Keratinocyte (primary cell): ENCODE data around the gene MBP. TPM values are rescaled to one million over a fixed set of nuclear protein-coding genes. Genes with fewer than 3 reads are reported as not detected.

Source experiments
- DNase-seq: peaks from one replicate; pipeline ENCODE4 v3.0.0-alpha.2; 2011; ENCODE audit warnings: low read depth, missing footprints, low spot score
- FAIRE-seq: peaks from 2 replicates; lab custom pipeline; 2011; peaks lifted over from hg19 to GRCh38; lab: Jason Lieb, UNC
- H2AFZ ChIP-seq: 2 replicates; pipeline ENCODE4 v1.6.0; 2012; ENCODE audit warnings: low read length, control low read depth, inconsistent platforms; ENCODE audit not compliant: control insufficient read depth
- H3K27ac ChIP-seq: 2 replicates; pipeline ENCODE4 v1.5.1; 2011; ENCODE audit warnings: low read length; ENCODE audit not compliant: control insufficient read depth, insufficient read depth
- H3K27me3 ChIP-seq: 3 replicates; pipeline ENCODE4 v1.6.0; 2011; ENCODE audit warnings: low read length; ENCODE audit not compliant: control insufficient read depth, insufficient read depth; ENCODE audit errors: extremely low read depth
- H3K36me3 ChIP-seq, 2 experiments: 2 replicates in 1 of 2; 3 replicates in 1 of 2; pipeline ENCODE4 v1.5.1; 2011; ENCODE audit warnings: low read length in 2 of 2, mild to moderate bottlenecking in 1 of 2; ENCODE audit not compliant: control insufficient read depth in 2 of 2, insufficient read depth in 2 of 2; ENCODE audit errors: extremely low read depth in 1 of 2
- H3K4me1 ChIP-seq: 3 replicates; pipeline ENCODE4 v1.5.1; 2011; ENCODE audit warnings: low read length; ENCODE audit not compliant: control insufficient read depth, insufficient read depth; ENCODE audit errors: extremely low read depth
- H3K4me2 ChIP-seq: 3 replicates; pipeline ENCODE4 v1.6.0; 2011; ENCODE audit warnings: low read depth, low read length; ENCODE audit not compliant: control insufficient read depth, insufficient read depth; ENCODE audit errors: extremely low read depth
- H3K4me3 ChIP-seq, 3 experiments: fragments of 200-600 bp in 1 of 3; sonication (generic) in 1 of 3; 2 replicates in 2 of 3; 3 replicates in 1 of 3; pipeline ENCODE4 v1.5.1; 2011 to 2016; ENCODE audit warnings: low read length in 3 of 3, mild to moderate bottlenecking in 3 of 3, control low read depth in 2 of 3, inconsistent platforms in 1 of 3, low read depth in 1 of 3, mixed read lengths in 1 of 3, mixed run types in 1 of 3, moderate library complexity in 1 of 3; ENCODE audit not compliant: control insufficient read depth in 2 of 3, insufficient read depth in 2 of 3; ENCODE audit errors: extremely low read depth in 1 of 3
- H3K79me2 ChIP-seq: 2 replicates; pipeline ENCODE4 v1.6.0; 2012; ENCODE audit warnings: low read length; ENCODE audit not compliant: control insufficient read depth, insufficient read depth
- H3K9ac ChIP-seq: 3 replicates; pipeline ENCODE4 v1.6.0; 2011; ENCODE audit warnings: low read length; ENCODE audit not compliant: control insufficient read depth, insufficient read depth; ENCODE audit errors: extremely low read depth
- H3K9me1 ChIP-seq: 3 replicates; pipeline ENCODE4 v1.6.0; 2011; ENCODE audit warnings: low read length; ENCODE audit not compliant: control insufficient read depth, insufficient read depth; ENCODE audit errors: extremely low read depth
- H3K9me3 ChIP-seq: 2 replicates; pipeline ENCODE4 v1.5.1; 2012; ENCODE audit warnings: low read depth, low read length; ENCODE audit not compliant: control insufficient read depth
- H4K20me1 ChIP-seq: 3 replicates; pipeline ENCODE4 v1.6.0; 2011; ENCODE audit warnings: low read length; ENCODE audit not compliant: control insufficient read depth, insufficient read depth; ENCODE audit errors: extremely low read depth
- CTCF ChIP-seq, 3 experiments: IDR thresholded peaks in 1 of 3; conservative IDR thresholded peaks in 1 of 3; optimal IDR thresholded peaks in 1 of 3; 2 replicates in 2 of 3; 3 replicates in 1 of 3; pipeline versions ENCODE3 to v1.5.1; 2011; ENCODE audit warnings: low read length in 3 of 3, mild to moderate bottlenecking in 3 of 3, moderate library complexity in 2 of 3, control low read depth in 1 of 3, inconsistent platforms in 1 of 3; ENCODE audit not compliant: insufficient read depth in 2 of 3; ENCODE audit errors: extremely low read depth in 1 of 3
- EZH2 ChIP-seq: IDR thresholded peaks from one replicate; pipeline ENCODE4 v1.6.1; 2012; ENCODE audit warnings: inconsistent platforms, mild to moderate bottlenecking, low read length, moderate library complexity
- dilution Hi-C: fragments of 300-500 bp; cut with MboI; formaldehyde crosslinking; loops from one replicate; pipeline ENCODE4 v1.7.0; 2020; ENCODE audit warnings: low sequenced_read_pairs; ENCODE audit not compliant: extremely low pct_ligation_motif_present
- polyA plus RNA-seq, 5 experiments: library from polyadenylated mRNA; depleted of rRNA in 3 of 5; stranded (reverse) in 3 of 5; stranded (forward) in 1 of 5; unstranded in 1 of 5; fragments of >200 nt; gene quantifications; 1 replicate in 1 of 5; 2 replicates in 3 of 5; 3 replicates in 1 of 5; pipeline versions ENCODE4 v1.2.1 to v1.2.3, GENCODE V29; 2011 to 2012; ENCODE audit warnings: missing spikeins in 2 of 5, low read depth in 1 of 5, low replicate concordance in 1 of 5

MBP gene
- polyA plus RNA-seq, 1 donor (not counting 4 experiments of a cell fraction or from before 2014, with no cell fraction given): 38.7 TPM

- no peak for FAIRE-seq
- H4K20me1 ChIP-seq: no peaks in the 10 kb centered on the region
- DNase-seq: no peak
- H3K27ac ChIP-seq: no peak overlapping the region
- H3K9me3 ChIP-seq: no peaks in the 10 kb centered on the region
- H3K4me2 ChIP-seq: no peak overlapping the region
- dilution Hi-C loops: no loop called here
- no peak overlapping the region for H3K4me3 ChIP-seq
- H2AFZ ChIP-seq: no peak overlapping the region
- peaks cover 12 to 13% of the 10 kb centered on the region in 2 experiments for H3K36me3 ChIP-seq
- no peaks in the 10 kb centered on the region for H3K27me3 ChIP-seq
- H3K9ac ChIP-seq: no peak overlapping the region
- no peaks in the 10 kb centered on the region for H3K9me1 ChIP-seq
- no peaks in the 10 kb centered on the region for H3K79me2 ChIP-seq
- no peaks in the 10 kb centered on the region for H3K4me1 ChIP-seq
- TF ChIP-seq EZH2: no peak
- no peak for TF ChIP-seq CTCF (optimal IDR thresholded peaks at IDR 0.05 in 1 of 3, IDR thresholded peaks at IDR 0.05 in 1 of 3, conservative IDR thresholded peaks at IDR 0.05 in 1 of 3; ENCODE audit: extremely low read depth in 1 of 3, insufficient read depth in 2 of 3, low read length in 3 of 3)
These were observed 179.8 kb downstream of the MBP start for GRCh38 chr18:76952747-76953146.

GRCh38 chr18:76951456-76952247, 180.9 kb downstream of the MBP start:
- FAIRE-seq (no peak), DNase-seq (no peak)
- no peak for TF ChIP-seq CTCF (optimal IDR thresholded peaks at IDR 0.05 in 1 of 3, IDR thresholded peaks at IDR 0.05 in 1 of 3, conservative IDR thresholded peaks at IDR 0.05 in 1 of 3; ENCODE audit: extremely low read depth in 1 of 3, insufficient read depth in 2 of 3, low read length in 3 of 3)
- no peak for TF ChIP-seq EZH2
- Histone ChIP-seq H3K4me1 (no peaks in the 10 kb centered on the region), H3K9me3 (no peaks in the 10 kb centered on the region), H3K9me1 (no peaks in the 10 kb centered on the region), H3K27ac (no peak overlapping the region), H4K20me1 (no peaks in the 10 kb centered on the region), H3K9ac (no peak overlapping the region), H3K4me3 (no peak overlapping the region), H3K27me3 (no peaks in the 10 kb centered on the region), H3K36me3 (peaks cover 13% of the 10 kb centered on the region in 2 experiments), H3K79me2 (no peaks in the 10 kb centered on the region), H3K4me2 (no peak overlapping the region), H2AFZ (no peak overlapping the region)
- dilution Hi-C loops: no loop called here
